GM03348 (cell line): ENCODE measurements around the gene CNPY4.

Experiments
- DNase-seq: peaks from one replicate; pipeline ENCODE4 v3.0.0; 2012; ENCODE audit warnings: low spot score

The CNPY4 gene

GRCh38 chr7:100091411-100092181 is 27.8 kb upstream of the CNPY4 start:
- DNase-seq, result no peak

- DNase-seq, result no peak
Observed at GRCh38 chr7:100093054-100093453, 26.4 kb upstream of the CNPY4 start.

GRCh38 chr7:100093498-100093897 is 25.9 kb upstream of the CNPY4 start:
- no peak for DNase-seq

GRCh38 chr7:100093925-100094486 is 25.4 kb upstream of the CNPY4 start:
- no peak for DNase-seq

GRCh38 chr7:100095289-100095688 is 24.1 kb upstream of the CNPY4 start:
- no peak for DNase-seq

GRCh38 chr7:100095704-100096103 is 23.7 kb upstream of the CNPY4 start:
- DNase-seq, result no peak

GRCh38 chr7:100098913-100099312 is 20.5 kb upstream of the CNPY4 start:
- no peak for DNase-seq

- DNase-seq, result no peak
Observed at GRCh38 chr7:100099452-100099851, 20.0 kb upstream of the CNPY4 start.

GRCh38 chr7:100100420-100101015 is 18.9 kb upstream of the CNPY4 start:
- DNase-seq, result peak; percentile 97

- DNase-seq, result peak; percentile 99
Observed at GRCh38 chr7:100101016-100101862, 18.2 kb upstream of the CNPY4 start, which contains the start of the genes AP4M1 and MCM7. Gene AP4M1, plus strand, starts transcription at chr7:100101643. Its CDS starts 72 bp downstream, at chr7:100101715. Gene MCM7, minus strand, starts transcription at chr7:100101397. Its CDS starts 103 bp downstream, at chr7:100101294.

GRCh38 chr7:100102950-100103840 is 16.2 kb upstream of the CNPY4 start:
- no peak for DNase-seq

- no peak for DNase-seq
Observed at GRCh38 chr7:100105534-100105933, 13.9 kb upstream of the CNPY4 start.

- no peak for DNase-seq
Observed at GRCh38 chr7:100106633-100107032, 12.8 kb upstream of the CNPY4 start.

- DNase-seq, result no peak
Observed at GRCh38 chr7:100107125-100107737, 12.2 kb upstream of the CNPY4 start.

GRCh38 chr7:100107890-100108289 is 11.5 kb upstream of the CNPY4 start:
- no peak for DNase-seq

GRCh38 chr7:100109521-100110163 is 9.8 kb upstream of the CNPY4 start:
- DNase-seq, result no peak

GRCh38 chr7:100111156-100111555 is 8.3 kb upstream of the CNPY4 start:
- no peak for DNase-seq

GRCh38 chr7:100111914-100112313 is 7.5 kb upstream of the CNPY4 start:
- no peak for DNase-seq

GRCh38 chr7:100115026-100115425 is 4.4 kb upstream of the CNPY4 start:
- no peak for DNase-seq

GRCh38 chr7:100118388-100119071 is 904 bp upstream of the CNPY4 start:
- no peak for DNase-seq
